IMR-90 (cell line): ENCODE data around the gene TIFAB. TPM values are rescaled to one million over a fixed set of nuclear protein-coding genes. Genes with fewer than 3 reads are reported as not detected.

Experiments
- ATAC-seq: fragments of 200-7000 bp; cut with Tn5 transposase; 2 replicates; pipeline ENCODE4 v1.9.1; 2020; ENCODE audit warnings: low read depth, mild to moderate bottlenecking, moderate library complexity
- BruUV-seq: library from RNA; stranded (reverse); fragments of 400-500 nt; replicated peaks from 2 replicates; lab custom pipeline; 2021; lab: Mats Ljungman, UMichigan
- CTCF ChIA-PET: fragments of 300-600 bp; formaldehyde crosslinking; extraction: SDS; loops from one replicate; lab custom pipeline; 2021; ENCODE audit warnings: antibody characterized with exemption; lab: Yijun Ruan, JAX
- POLR2A ChIA-PET: fragments of 300-600 bp; sonication (Branson Sonifier 250); formaldehyde crosslinking; loops from one replicate; lab custom pipeline; 2022; ENCODE audit warnings: antibody characterized with exemption; ENCODE audit not compliant: unreplicated experiment; lab: Charles Lee
- DNase-seq: peaks from one replicate; pipeline ENCODE4 v3.0.0; 2013
- H2AFZ ChIP-seq: replicated peaks from 2 replicates; pipeline ENCODE3; 2013; ENCODE audit warnings: low read length, mild to moderate bottlenecking; ENCODE audit not compliant: poor library complexity
- H2AK5ac ChIP-seq: 2 replicates; pipeline ENCODE4 v1.6.1; 2013; ENCODE audit warnings: low read depth, low read length, inconsistent platforms
- H2AK9ac ChIP-seq: replicated peaks from 2 replicates; pipeline ENCODE3; 2013; ENCODE audit warnings: mild to moderate bottlenecking, low read depth, low read length, moderate library complexity; ENCODE audit not compliant: poor library complexity
- H2BK120ac ChIP-seq: 2 replicates; pipeline ENCODE4 v1.6.1; 2013; ENCODE audit warnings: low read depth, low read length, inconsistent platforms
- H2BK15ac ChIP-seq: 3 replicates; pipeline ENCODE4 v1.6.1; 2013; ENCODE audit warnings: low read depth, low read length, inconsistent platforms
- H2BK20ac ChIP-seq: 2 replicates; pipeline ENCODE4 v1.6.1; 2013; ENCODE audit warnings: low read depth, mild to moderate bottlenecking, inconsistent platforms, low read length, moderate library complexity
- H2BK5ac ChIP-seq: 2 replicates; pipeline ENCODE4 v1.6.1; 2013; ENCODE audit warnings: mild to moderate bottlenecking, low read depth, low read length, inconsistent platforms; ENCODE audit not compliant: poor library complexity, severe bottlenecking
- H3K14ac ChIP-seq: replicated peaks from 2 replicates; pipeline ENCODE4 v1.6.1; 2013; ENCODE audit warnings: low read depth, low read length, inconsistent platforms
- H3K18ac ChIP-seq: 2 replicates; pipeline ENCODE4 v1.6.1; 2013; ENCODE audit warnings: low read depth, low read length, control low read depth
- H3K23ac ChIP-seq: 2 replicates; pipeline ENCODE4 v1.6.1; 2013; ENCODE audit warnings: low read depth, low read length, inconsistent platforms
- H3K27ac ChIP-seq: 2 replicates; pipeline ENCODE4 v1.5.1; 2013; ENCODE audit warnings: mild to moderate bottlenecking, control low read depth, low read length; ENCODE audit not compliant: insufficient read depth
- H3K27me3 ChIP-seq: 2 replicates; pipeline ENCODE4 v1.6.1; 2013; ENCODE audit warnings: low read length; ENCODE audit not compliant: control insufficient read depth, insufficient read depth
- H3K36me3 ChIP-seq: 2 replicates; pipeline ENCODE4 v1.6.1; 2013; ENCODE audit warnings: low read length, mixed read lengths; ENCODE audit not compliant: control insufficient read depth, insufficient read depth
- H3K4ac ChIP-seq: 2 replicates; pipeline ENCODE4 v1.6.1; 2013; ENCODE audit warnings: low read depth, low read length, inconsistent platforms
- H3K4me1 ChIP-seq: 2 replicates; pipeline ENCODE4 v1.6.1; 2013; ENCODE audit warnings: low read length, mixed read lengths; ENCODE audit not compliant: control insufficient read depth, insufficient read depth
- H3K4me2 ChIP-seq: 2 replicates; pipeline ENCODE4 v1.6.1; 2013; ENCODE audit warnings: low read depth, mild to moderate bottlenecking, control low read depth, low read length, moderate library complexity
- H3K4me3 ChIP-seq: 2 replicates; pipeline ENCODE4 v1.5.1; 2013; ENCODE audit warnings: low read depth, mild to moderate bottlenecking, control low read depth, low read length, moderate library complexity; ENCODE audit not compliant: insufficient read depth
- H3K56ac ChIP-seq: 2 replicates; pipeline ENCODE4 v1.6.1; 2013; ENCODE audit warnings: low read length, inconsistent platforms; ENCODE audit not compliant: insufficient read depth; ENCODE audit errors: extremely low read depth
- H3K79me1 ChIP-seq, 2 experiments: 2 replicates each; pipeline ENCODE4 v1.6.1; 2013; ENCODE audit warnings: low read length in 2 of 2, inconsistent platforms in 1 of 2, low read depth in 1 of 2
- H3K9ac ChIP-seq: 2 replicates; pipeline ENCODE4 v1.6.1; 2013; ENCODE audit warnings: low read depth, low read length, control low read depth
- H3K9me1 ChIP-seq: 2 replicates; pipeline ENCODE4 v1.6.1; 2013; ENCODE audit warnings: low read length, inconsistent platforms; ENCODE audit not compliant: insufficient read depth
- H3K9me3 ChIP-seq: 2 replicates; pipeline ENCODE4 v1.6.1; 2013; ENCODE audit warnings: low read length; ENCODE audit not compliant: control insufficient read depth, insufficient read depth
- H4K20me1 ChIP-seq: 2 replicates; pipeline ENCODE4 v1.6.1; 2013; ENCODE audit warnings: low read length, inconsistent platforms; ENCODE audit not compliant: insufficient read depth
- H4K5ac ChIP-seq: 2 replicates; pipeline ENCODE4 v1.6.1; 2013; ENCODE audit warnings: mild to moderate bottlenecking, low read depth, low read length, control low read depth
- H4K8ac ChIP-seq, 2 experiments: 2 replicates each; pipeline ENCODE4 v1.6.1; 2013; ENCODE audit warnings: low read depth in 2 of 2, low read length in 2 of 2, control low read depth in 1 of 2, inconsistent platforms in 1 of 2
- H4K91ac ChIP-seq: 2 replicates; pipeline ENCODE4 v1.6.1; 2013; ENCODE audit warnings: low read depth, low read length, inconsistent platforms; ENCODE audit not compliant: insufficient read depth
- CEBPB ChIP-seq: IDR thresholded peaks from 2 replicates; pipeline ENCODE4 v1.6.1; 2012; ENCODE audit warnings: low read depth, low read length, improper control_type of control experiment
- CHD1 ChIP-seq: IDR thresholded peaks from 2 replicates; pipeline ENCODE4 v1.6.1; 2012; ENCODE audit warnings: low read depth, low read length, improper control_type of control experiment
- CTCF ChIP-seq: conservative IDR thresholded peaks from 2 replicates; pipeline ENCODE4 v1.5.1; 2012; ENCODE audit warnings: mild to moderate bottlenecking, low read depth, low read length, improper control_type of control experiment
- ELK1 ChIP-seq: fragments of 150-350 bp; IDR thresholded peaks from 2 replicates; pipeline ENCODE4 v1.6.1; 2016; ENCODE audit warnings: low read depth, mild to moderate bottlenecking, low read length, moderate library complexity, borderline replicate concordance
- FOS ChIP-seq: fragments of 150-350 bp; IDR thresholded peaks from 2 replicates; pipeline ENCODE4 v1.6.1; 2016; ENCODE audit warnings: low read depth, low read length
- MAFK ChIP-seq: IDR thresholded peaks from 2 replicates; pipeline ENCODE4 v1.6.1; 2012; ENCODE audit warnings: low read depth, low read length, improper control_type of control experiment
- MAZ ChIP-seq: IDR thresholded peaks from 2 replicates; pipeline ENCODE4 v1.6.1; 2012; ENCODE audit warnings: low read depth, mild to moderate bottlenecking, low read length, improper control_type of control experiment, moderate library complexity, borderline replicate concordance
- MXI1 ChIP-seq: IDR thresholded peaks from 2 replicates; pipeline ENCODE4 v1.6.1; 2012; ENCODE audit warnings: low read depth, mild to moderate bottlenecking, low read length, moderate library complexity, borderline replicate concordance
- NFE2L2 ChIP-seq: fragments of 150-350 bp; IDR thresholded peaks from 2 replicates; pipeline ENCODE4 v1.6.1; 2016; ENCODE audit warnings: low read depth, mild to moderate bottlenecking, low read length
- POLR2A ChIP-seq: IDR thresholded peaks from 2 replicates; pipeline ENCODE4 v1.6.1; 2012; ENCODE audit warnings: mild to moderate bottlenecking, low read depth, low read length
- RAD21 ChIP-seq: IDR thresholded peaks from 2 replicates; pipeline ENCODE4 v1.6.1; 2012; ENCODE audit warnings: low read length, improper control_type of control experiment
- RCOR1 ChIP-seq: IDR thresholded peaks from 2 replicates; pipeline ENCODE4 v1.6.1; 2012; ENCODE audit warnings: mild to moderate bottlenecking, low read length, improper control_type of control experiment; ENCODE audit not compliant: insufficient replicate concordance
- RFX5 ChIP-seq: IDR thresholded peaks from 2 replicates; pipeline ENCODE4 v1.8.0; 2012; ENCODE audit warnings: low read depth, mild to moderate bottlenecking, low read length, moderate library complexity
- SMC3 ChIP-seq: fragments of 150-350 bp; IDR thresholded peaks from 2 replicates; pipeline ENCODE4 v1.6.1; 2016; ENCODE audit warnings: low read depth, mild to moderate bottlenecking, antibody characterized with exemption, low read length, moderate library complexity
- USF2 ChIP-seq: fragments of 150-350 bp; IDR thresholded peaks from 2 replicates; pipeline ENCODE4 v1.6.1; 2017; ENCODE audit warnings: mild to moderate bottlenecking, antibody characterized with exemption, low read length, low read depth
- WGBS, 2 experiments: methylation state at CpG; one replicate each; pipeline versions ENCODE4 v1.1.5 to v1.1.7; 2013; ENCODE audit warnings: missing lambda C conversion rate in 2 of 2; ENCODE audit not compliant: insufficient read length in 1 of 2; ENCODE audit errors: extremely low coverage in 2 of 2; 5-methylcytosine and 5-hydroxymethylcytosine counted together
- dilution Hi-C: fragments of 300-500 bp; cut with HindIII; formaldehyde crosslinking; loops from one replicate; pipeline ENCODE4 v1.14.3; 2018; ENCODE audit warnings: low sequenced_read_pairs; ENCODE audit not compliant: unreplicated experiment
- in situ Hi-C: fragments of 300-500 bp; cut with MboI; formaldehyde crosslinking; loops from 3 replicates; pipeline ENCODE4 v1.14.3; 2019; ENCODE audit warnings: low sequenced_read_pairs, inconsistent platforms, mixed read lengths
- intact Hi-C: fragments of 100-400 bp; cut with micrococcal nuclease; formaldehyde crosslinking; loops from 2 replicates; pipeline ENCODE4 v1.10.0; 2022
- polyA plus RNA-seq, 3 experiments: library from polyadenylated mRNA; depleted of rRNA; stranded (reverse); fragments of >200 nt; gene quantifications; 2 replicates each; pipeline ENCODE4 v1.2.3, GENCODE V29; 2012; ENCODE audit warnings: low replicate concordance in 1 of 3
- total RNA-seq: library from RNA; depleted of rRNA; stranded (reverse); fragments of >200 nt; gene quantifications from 2 replicates; pipeline ENCODE4 v1.2.3, GENCODE V29; 2012

The TIFAB gene
- total and polyA plus RNA-seq, 2 of the 4 experiments (the other 2 are of a cell fraction) = not detected

DNA sequence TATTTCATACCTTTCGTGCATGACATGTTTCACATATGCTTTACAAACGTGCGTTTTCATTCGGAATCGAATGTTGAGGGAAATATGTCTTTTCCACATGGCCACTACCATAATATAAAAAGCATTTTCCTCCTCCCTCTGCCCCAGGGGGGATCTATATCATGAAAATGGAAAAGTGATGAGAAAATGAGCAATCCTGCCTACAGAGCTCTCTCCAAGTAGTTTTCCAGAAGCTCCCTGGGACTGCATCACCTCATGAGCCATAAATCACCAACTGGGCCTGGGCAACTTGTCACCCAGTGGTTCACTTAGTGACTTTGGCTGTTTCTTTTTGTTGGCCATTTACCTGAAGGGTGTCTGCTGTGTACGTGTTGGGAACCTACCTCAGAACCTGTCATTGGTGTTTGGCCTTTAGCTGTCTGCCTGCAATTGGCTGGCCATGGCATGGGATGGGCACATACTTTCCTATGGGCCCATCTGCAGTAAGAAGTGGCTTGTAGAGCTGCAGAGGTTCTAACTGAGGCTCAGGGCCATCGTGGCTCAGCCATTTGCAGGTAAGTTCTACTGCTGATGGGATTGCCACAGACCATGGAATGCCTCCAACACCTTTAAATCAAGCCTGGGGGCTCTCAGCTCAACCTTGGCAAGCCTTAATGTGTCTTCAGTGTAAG, 9.5 kb upstream of the TIFAB start:
- Histone ChIP-seq H3K4ac (no peak overlapping the region), H3K9ac (no peak overlapping the region), H4K20me1 (no peaks in the 10 kb centered on the region), H3K23ac (no peak overlapping the region), H2BK15ac (no peak overlapping the region), H3K14ac (no peak overlapping the region), H2AK9ac (no peak overlapping the region), H3K27ac (no peak overlapping the region), H3K18ac (no peak overlapping the region), H2BK20ac (no peak overlapping the region), H3K9me1 (no peaks in the 10 kb centered on the region), H3K9me3 (no peaks in the 10 kb centered on the region), H4K8ac (no peak overlapping the region), H2BK120ac (no peak overlapping the region), H3K4me3 (no peak overlapping the region), H3K27me3 (peaks cover 55% of the 10 kb centered on the region), H4K91ac (no peak overlapping the region), H3K4me2 (no peak overlapping the region), H2AK5ac (no peak overlapping the region), H2AFZ (no peak overlapping the region), H3K4me1 (peaks cover 4% of the 10 kb centered on the region; the same call in 1 of the 2 replicates), H3K56ac (no peak overlapping the region), H3K36me3 (no peaks in the 10 kb centered on the region), H2BK5ac (no peak overlapping the region), H3K79me1 (no peaks in the 10 kb centered on the region), H4K5ac (no peak overlapping the region)
- ChIA-PET POLR2A (no interaction called here), CTCF (interaction anchor here (0.8 to 3.3 kb wide), 5 partner anchors 12 to 104 kb away, joined by 3 to 16 read pairs (median 4); no protein-coding TSS in a partner anchor)
- ATAC-seq (no peak), DNase-seq (no peak)
- in situ Hi-C loops = loop anchor here (10.0 kb wide), 1 partner anchor 373 kb away; the partner anchor contains the start of gene SLC25A48
- no TSS peak for BruUV-seq
- dilution Hi-C loops = loop anchor here (25.0 kb wide), 1 partner anchor 101 kb away; no protein-coding TSS in a partner anchor
- intact Hi-C loops = no loop called here
- WGBS, 2 experiments = 73% methylated on average over 2 of the region's 7 CpGs; no CpG with 5 or more reads in 1 of the 2 experiments
- TF ChIP-seq CHD1 (no peak), MAZ (no peak), RAD21 (no peak), ELK1 (no peak), RFX5 (no peak), SMC3 (no peak), FOS (no peak), NFE2L2 (no peak), MXI1 (no peak), POLR2A (no peak), RCOR1 (no peak), MAFK (no peak), CTCF (no peak), CEBPB (no peak), USF2 (no peak)
